Neutrophil (primary cell): ENCODE data around the gene KIF13A.
"Not testable (repeated sequence)": the region's sequence is repeated elsewhere in the genome, so short reads cannot be mapped to it uniquely, and the experiment has no call there.

ENCODE experiments used
- H3K27ac ChIP-seq: fragments of 200-600 bp; sonication (generic); 2 replicates; pipeline ENCODE4 v1.5.1; 2016; ENCODE audit warnings: mild to moderate bottlenecking, moderate library complexity
- H3K27me3 ChIP-seq: fragments of 200-600 bp; sonication (generic); 2 replicates; pipeline ENCODE4 v1.6.0; 2016; ENCODE audit warnings: mild to moderate bottlenecking
- H3K36me3 ChIP-seq: fragments of 200-600 bp; sonication (generic); 2 replicates; pipeline ENCODE4 v1.5.1; 2017
- H3K4me1 ChIP-seq, 2 experiments: fragments of 200-600 bp in 1 of 2; sonication (generic) in 1 of 2; 1 replicate in 1 of 2; 2 replicates in 1 of 2; pipeline versions ENCODE4 v1.5.1 to v1.6.1; 2013 to 2016; ENCODE audit warnings: low read depth in 1 of 2, low read length in 1 of 2, mild to moderate bottlenecking in 1 of 2, moderate library complexity in 1 of 2; ENCODE audit not compliant: control insufficient read depth in 1 of 2, insufficient read depth in 1 of 2
- H3K4me3 ChIP-seq, 2 experiments: fragments of 200-600 bp in 1 of 2; sonication (generic) in 1 of 2; 1 replicate in 1 of 2; 2 replicates in 1 of 2; pipeline ENCODE4 v1.5.1; 2013 to 2016; ENCODE audit warnings: low read depth in 1 of 2, low read length in 1 of 2, mild to moderate bottlenecking in 1 of 2, moderate library complexity in 1 of 2
- H3K9me3 ChIP-seq: fragments of 200-600 bp; sonication (generic); 2 replicates; pipeline ENCODE4 v1.5.1; 2016
- CTCF ChIP-seq: fragments of 200-600 bp; sonication (generic); IDR thresholded peaks from 2 replicates; pipeline ENCODE4 v1.5.1; 2016; ENCODE audit warnings: antibody characterized with exemption

The KIF13A gene

DNA sequence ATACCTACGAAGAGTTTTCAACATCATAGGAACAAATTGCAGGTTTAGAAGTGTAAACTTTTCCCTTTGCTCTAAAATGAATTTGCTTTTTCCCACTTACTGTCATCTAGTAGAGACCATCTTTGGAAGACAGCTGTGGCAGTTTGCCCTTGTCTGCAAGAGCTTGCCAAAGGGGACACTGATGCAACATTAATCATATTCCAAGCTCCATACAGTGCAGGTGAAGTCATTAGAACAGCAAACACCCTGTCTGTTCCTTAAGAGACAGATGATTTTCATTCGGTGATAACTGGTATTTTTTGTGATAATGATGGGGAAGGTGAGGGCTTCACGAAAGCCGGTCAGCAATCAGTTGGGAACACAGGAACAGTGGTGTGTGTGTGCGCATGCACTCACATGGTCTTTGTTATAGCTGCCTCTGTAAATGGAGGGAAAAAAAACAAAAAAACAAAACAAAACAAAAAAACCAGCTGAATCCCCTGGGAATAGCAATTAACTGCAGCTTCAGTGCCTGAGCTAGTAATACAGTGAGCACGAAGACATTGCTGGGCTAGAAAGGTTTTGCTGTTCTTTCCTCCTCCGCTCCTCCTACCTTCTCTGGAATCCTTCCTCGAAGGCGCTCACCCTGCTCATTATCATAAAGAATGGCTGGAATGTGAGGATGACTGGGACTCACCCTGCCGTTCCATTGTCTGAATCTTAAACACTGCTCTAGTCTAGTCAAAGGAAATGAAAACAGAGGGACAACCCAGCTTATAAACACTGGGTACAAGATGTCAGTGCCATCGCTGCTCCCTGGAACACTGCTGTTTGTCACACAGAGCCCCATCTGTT is 35.2 kb upstream of the KIF13A start:
- no peak overlapping the region for H3K27ac ChIP-seq
- no peak for TF ChIP-seq CTCF
- no peak overlapping the region for H3K4me3 ChIP-seq
- peaks cover 9% of the 10 kb centered on the region for H3K27me3 ChIP-seq
- H3K4me1 ChIP-seq = no peaks in the 10 kb centered on the region
- no peaks in the 10 kb centered on the region for H3K9me3 ChIP-seq
- H3K36me3 ChIP-seq = no peaks in the 10 kb centered on the region

DNA sequence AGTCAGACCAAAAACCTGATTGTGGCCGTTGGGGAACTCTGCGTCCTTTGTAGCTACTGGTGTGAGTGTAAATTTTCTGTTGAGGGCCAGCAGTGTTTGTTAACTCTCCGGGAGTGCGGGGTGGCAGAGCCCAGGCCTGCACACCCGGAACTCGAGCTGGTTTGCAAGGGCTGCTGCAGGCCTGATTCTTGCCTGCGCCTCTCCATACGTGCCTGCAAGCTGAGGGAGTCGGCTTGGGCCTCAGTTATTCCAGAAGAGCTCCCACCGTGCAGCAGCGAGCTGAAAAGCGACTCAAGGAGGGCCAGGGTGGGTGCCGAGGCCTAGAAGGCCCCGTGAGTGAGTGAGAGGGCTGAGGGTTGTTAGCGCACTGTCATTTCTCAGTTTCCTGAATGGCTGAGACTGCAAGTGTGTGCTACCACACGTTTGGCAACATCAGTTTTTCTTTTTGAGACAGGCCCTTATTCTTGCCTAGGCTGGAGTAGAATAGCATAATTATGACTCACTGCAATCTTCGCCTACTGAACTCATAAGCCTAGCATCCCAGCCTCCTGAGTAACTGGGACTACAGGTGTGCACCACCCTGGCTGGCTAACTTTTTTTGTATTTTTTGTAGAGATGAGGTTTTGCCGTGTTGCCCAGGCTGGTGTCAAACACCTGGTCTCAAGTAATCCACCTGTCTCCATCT is 33.9 kb upstream of the KIF13A start:
- Histone ChIP-seq H3K27ac (no peak overlapping the region), H3K27me3 (peaks cover 20% of the 10 kb centered on the region), H3K4me1 (no peaks in the 10 kb centered on the region), H3K9me3 (no peaks in the 10 kb centered on the region), H3K4me3 (no peak overlapping the region), H3K36me3 (no peaks in the 10 kb centered on the region)
- TF ChIP-seq CTCF = no peak

DNA sequence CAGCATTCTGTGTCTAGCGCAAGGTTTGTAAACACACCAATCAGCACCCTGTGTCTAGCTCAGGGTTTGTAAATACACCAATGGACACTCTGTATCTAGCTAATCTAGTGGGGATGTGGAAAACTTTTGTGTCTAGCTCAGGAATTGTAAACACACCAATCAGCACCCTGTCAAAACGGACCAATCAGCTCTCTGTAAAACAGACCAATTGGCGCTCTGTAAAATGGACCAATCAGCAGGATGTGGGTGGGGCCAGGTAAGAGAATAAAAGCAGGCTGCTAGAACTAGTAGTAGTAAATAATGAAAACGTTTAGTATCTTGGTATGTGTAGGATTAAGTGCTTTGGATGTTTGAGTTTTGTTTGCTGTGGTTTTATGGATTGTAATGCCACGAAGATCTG is 33.1 kb upstream of the KIF13A start:
- not testable (repeated sequence) for H3K27ac ChIP-seq, H3K4me1 ChIP-seq, H3K4me3 ChIP-seq, H3K36me3 ChIP-seq, H3K9me3 ChIP-seq
- peaks cover 24% of the 10 kb centered on the region for H3K27me3 ChIP-seq

DNA sequence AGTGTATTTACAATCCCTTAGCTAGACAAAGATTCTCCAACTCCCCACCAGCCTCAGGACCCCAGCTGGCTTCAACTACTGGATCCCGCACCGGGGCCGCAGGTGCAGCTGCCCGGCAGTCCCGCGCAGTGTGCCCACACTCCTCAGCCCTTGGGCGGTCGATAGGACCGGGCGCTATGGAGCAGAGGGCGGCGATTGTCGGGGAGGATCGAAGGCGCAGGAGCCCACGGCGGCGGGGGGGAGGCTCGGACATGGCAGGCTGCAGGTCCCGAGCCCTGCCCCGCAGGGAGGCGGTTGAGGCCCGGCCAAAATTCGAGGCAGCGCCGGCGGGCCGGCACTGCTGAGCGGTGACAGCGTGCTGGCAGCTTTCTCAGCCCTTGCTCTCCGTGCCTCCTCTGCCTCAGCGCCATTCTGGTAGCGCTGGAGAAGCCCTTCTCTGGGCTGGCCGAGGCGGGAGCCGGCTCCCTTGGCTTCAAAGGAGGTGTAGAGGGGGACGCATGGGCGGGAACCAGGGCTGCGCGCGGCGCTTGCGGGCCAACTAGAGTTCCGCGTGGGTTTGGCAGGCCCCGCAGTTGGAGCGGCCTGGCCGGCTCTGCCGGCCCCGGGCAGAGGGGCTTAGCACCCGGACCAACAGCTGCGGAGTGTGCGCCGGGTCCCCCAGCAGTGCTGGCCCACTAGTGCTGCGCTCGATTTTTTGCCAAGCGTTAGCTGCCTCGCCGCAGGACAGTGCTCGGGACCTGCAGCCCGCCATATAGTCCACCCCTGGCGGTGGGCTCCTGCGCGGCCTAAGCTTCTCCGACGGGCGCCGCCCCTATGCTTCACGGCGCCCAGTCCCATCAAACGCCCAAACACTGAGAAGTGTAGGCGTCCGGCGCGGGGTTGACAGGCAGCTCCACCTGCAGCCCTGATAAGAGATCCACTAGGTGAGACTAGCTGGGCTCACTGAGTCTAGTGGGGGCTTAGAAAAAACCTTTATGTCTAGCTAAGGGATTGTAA is 32.4 kb upstream of the KIF13A start:
- Histone ChIP-seq H3K4me1 (no peaks in the 10 kb centered on the region), H3K4me3 (no peak overlapping the region), H3K27ac (no peak overlapping the region), H3K9me3 (no peaks in the 10 kb centered on the region), H3K27me3 (peaks cover 24% of the 10 kb centered on the region), H3K36me3 (no peaks in the 10 kb centered on the region)
- no peak for TF ChIP-seq CTCF

DNA sequence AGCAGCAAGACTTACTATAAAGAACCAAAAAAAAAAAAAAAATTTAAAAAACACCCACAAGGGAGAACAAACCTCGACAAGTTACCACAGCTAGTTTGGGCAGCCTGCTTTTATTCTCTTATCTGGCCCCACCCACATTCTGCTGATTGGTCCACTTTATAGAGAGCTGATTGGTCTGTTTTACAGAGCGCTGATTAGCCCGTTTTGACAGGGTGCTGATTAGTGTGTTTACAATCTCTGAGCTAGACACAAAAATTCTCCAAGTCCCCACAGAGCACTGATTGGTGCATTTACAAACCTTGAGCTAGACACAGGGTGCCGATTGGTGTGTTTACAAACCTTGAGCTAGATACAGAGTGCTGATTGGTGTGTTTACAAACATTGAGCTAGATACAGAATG is 31.7 kb upstream of the KIF13A start:
- not testable (repeated sequence) for H3K36me3 ChIP-seq, H3K27ac ChIP-seq, H3K4me3 ChIP-seq, H3K9me3 ChIP-seq, H3K4me1 ChIP-seq
- peaks cover 24% of the 10 kb centered on the region for H3K27me3 ChIP-seq

DNA sequence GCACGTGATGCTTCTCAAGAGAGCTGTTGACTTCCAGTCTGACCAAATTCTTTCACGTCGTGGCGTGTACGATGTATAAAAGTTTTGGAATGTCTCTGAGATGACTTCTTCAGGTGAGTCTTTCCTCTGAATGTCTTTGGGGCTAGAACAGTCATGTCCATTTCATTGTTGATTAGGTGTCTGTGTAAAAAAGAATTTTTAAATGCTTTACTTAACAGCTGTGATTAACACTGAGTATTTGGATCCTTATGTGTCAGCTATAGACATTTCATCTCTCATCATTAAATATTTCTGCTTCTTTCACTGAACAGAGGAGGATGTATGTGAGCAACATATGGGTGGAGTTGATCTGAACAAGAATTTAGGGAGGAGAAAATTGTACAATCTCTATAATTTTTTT is 29.3 kb upstream of the KIF13A start:
- no peaks in the 10 kb centered on the region for H3K9me3 ChIP-seq
- H3K4me3 ChIP-seq = no peak overlapping the region
- H3K27me3 ChIP-seq = peaks cover 24% of the 10 kb centered on the region
- no peak for TF ChIP-seq CTCF
- H3K4me1 ChIP-seq = no peaks in the 10 kb centered on the region
- no peaks in the 10 kb centered on the region for H3K36me3 ChIP-seq
- H3K27ac ChIP-seq = no peak overlapping the region
